ENCODE measurements around the gene IPP. TPM values are rescaled to one million over a fixed set of nuclear protein-coding genes. Genes with fewer than 3 reads are reported as not detected.

IPP gene
- total and polyA plus RNA-seq, 2 of the 8 experiments (the other 6 are each of a cell fraction or from before 2014, with no cell fraction given): 1.4 to 5.6 TPM

DNA sequence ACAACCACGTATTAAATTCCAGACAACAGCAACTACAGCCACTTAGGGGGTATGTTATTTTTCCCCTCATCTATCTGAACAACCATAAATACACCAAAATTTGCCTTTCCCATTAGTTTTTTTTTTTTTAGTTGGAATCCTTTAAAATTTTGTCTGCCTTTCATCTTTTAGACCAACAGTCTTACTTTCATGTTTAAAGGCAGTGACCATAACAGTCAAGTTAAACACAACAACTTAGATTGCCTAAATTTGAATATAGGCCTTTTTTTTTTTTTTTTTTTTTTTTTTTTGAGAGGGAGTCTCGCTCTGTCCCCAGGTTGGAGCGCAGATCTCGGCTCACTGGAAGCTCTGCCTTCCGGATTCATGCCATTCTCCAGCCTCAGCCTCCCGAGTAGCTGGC is 67.5 kb downstream of the IPP start (continued):
- TF ChIP-seq USF2 (IDR thresholded peaks at IDR 0.05; ENCODE audit: low read length) (no peak), CHD2 (IDR thresholded peaks at IDR 0.05; ENCODE audit: low read length) (no peak), FOSL1 (IDR thresholded peaks at IDR 0.05; ENCODE audit: insufficient read depth, low read depth, low read length) (no peak), EZH2 (IDR thresholded peaks at IDR 0.05; ENCODE audit: low read depth, low read length, severe bottlenecking) (no peak), POU5F1 (IDR thresholded peaks at IDR 0.05; ENCODE audit: low read depth, low read length) (no peak), SIX5 (IDR thresholded peaks at IDR 0.05; ENCODE audit: low read depth, low read length) (no peak), CREB1 (IDR thresholded peaks at IDR 0.05) (no peak), SP4 (IDR thresholded peaks at IDR 0.05; ENCODE audit: low read length) (no peak), RXRA (IDR thresholded peaks at IDR 0.05; ENCODE audit: insufficient read depth, low read depth, low read length) (no peak)
